ENCODE measurements around the gene LEMD1.

DNA sequence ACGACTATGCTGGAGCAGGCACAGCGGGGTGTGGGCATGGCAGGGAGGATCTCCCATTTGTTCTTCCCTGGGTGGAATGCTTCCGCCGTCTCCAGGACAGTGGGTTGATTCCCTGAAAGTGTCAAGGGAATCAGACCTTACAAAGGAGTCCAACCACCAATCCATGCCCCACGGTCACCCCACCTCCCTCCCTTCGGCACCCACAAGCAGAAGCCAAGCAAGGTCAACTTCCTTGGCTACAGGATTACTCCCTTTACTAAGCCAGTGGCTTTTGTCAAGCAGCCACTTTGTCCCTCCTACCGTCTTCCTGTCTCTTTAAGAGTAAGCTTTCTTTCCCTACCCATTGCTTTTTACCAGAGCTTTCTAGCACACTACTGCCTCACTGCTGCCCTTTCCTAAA lies 84.4 kb downstream of the LEMD1 start:
- TF ChIP-seq, protein P1, sequence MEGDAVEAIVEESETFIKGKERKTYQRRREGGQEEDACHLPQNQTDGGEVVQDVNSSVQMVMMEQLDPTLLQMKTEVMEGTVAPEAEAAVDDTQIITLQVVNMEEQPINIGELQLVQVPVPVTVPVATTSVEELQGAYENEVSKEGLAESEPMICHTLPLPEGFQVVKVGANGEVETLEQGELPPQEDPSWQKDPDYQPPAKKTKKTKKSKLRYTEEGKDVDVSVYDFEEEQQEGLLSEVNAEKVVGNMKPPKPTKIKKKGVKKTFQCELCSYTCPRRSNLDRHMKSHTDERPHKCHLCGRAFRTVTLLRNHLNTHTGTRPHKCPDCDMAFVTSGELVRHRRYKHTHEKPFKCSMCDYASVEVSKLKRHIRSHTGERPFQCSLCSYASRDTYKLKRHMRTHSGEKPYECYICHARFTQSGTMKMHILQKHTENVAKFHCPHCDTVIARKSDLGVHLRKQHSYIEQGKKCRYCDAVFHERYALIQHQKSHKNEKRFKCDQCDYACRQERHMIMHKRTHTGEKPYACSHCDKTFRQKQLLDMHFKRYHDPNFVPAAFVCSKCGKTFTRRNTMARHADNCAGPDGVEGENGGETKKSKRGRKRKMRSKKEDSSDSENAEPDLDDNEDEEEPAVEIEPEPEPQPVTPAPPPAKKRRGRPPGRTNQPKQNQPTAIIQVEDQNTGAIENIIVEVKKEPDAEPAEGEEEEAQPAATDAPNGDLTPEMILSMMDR (IDR thresholded peaks at IDR 0.05; ENCODE audit: insufficient read depth, low read length) = no peak
- TF ChIP-seq SPI1 (IDR thresholded peaks at IDR 0.05; ENCODE audit: borderline replicate concordance, low read depth) (no peak), POLR2AphosphoS5 (IDR thresholded peaks at IDR 0.05; ENCODE audit: low read depth) (no peak)

All from HL-60 (cell line).